Left forelimb (tissue), 1 donor: Measurements from ENCODE around the gene SEMA4B.

Experiments used
- DNase-seq: peaks from one replicate; pipeline ENCODE4 v3.0.0-alpha.2; 2018; ENCODE audit warnings: low spot score

SEMA4B gene

GRCh38 chr15:90205050-90205848 lies 4.1 kb downstream of the SEMA4B start:
- DNase-seq, result peak; percentile 5

- no peak for DNase-seq
Measured at GRCh38 chr15:90205886-90206285, 4.8 kb downstream of the SEMA4B start.

GRCh38 chr15:90207252-90207651 lies 6.1 kb downstream of the SEMA4B start:
- DNase-seq, result no peak

DNA sequence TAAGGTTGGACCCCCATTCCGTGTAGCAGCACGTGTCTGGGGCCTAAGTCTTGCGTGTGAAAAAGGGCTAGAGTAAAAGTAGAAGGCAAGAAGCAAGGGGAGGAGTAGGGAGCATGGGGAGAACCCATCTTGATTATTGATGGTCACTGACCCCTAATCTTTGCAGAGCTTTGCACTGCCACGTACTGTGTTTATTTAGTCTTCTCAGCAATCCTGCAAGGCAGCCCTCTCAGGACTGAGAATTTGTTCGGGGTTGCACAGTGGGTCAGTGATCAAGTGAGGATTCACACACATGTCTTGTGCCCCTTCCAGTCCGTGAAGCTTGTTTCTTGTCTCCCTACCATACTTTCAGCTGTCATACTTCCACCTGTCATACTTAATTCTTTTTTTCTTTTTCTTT lies 7.2 kb downstream of the SEMA4B start:
- no peak for DNase-seq

- no peak for DNase-seq
Measured at GRCh38 chr15:90209591-90209990, 8.5 kb downstream of the SEMA4B start.

DNA sequence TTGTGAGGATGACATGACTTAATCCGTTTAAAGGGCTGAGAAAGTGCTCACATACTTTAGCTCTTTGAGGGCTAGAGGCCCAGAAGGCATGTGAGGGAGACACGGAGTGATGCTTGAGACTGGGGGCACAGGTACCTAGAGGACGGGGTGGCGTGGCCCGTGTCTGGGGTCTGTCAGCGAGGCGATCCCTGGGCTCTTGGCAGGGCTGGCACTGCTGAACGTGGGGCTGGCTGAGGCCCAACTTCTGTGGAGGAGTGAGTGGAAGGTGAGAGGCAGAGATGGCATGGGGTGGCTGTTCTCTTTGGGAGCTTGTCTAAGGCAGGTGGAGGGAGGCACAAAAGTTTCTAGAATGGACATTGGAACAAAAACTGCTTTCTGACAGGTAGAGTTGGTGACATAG lies 9.5 kb downstream of the SEMA4B start:
- no peak for DNase-seq

GRCh38 chr15:90211009-90211408 lies 9.9 kb downstream of the SEMA4B start:
- no peak for DNase-seq

- no peak for DNase-seq
Measured at GRCh38 chr15:90211440-90212143, 10.5 kb downstream of the SEMA4B start.

GRCh38 chr15:90212221-90213098 lies 11.3 kb downstream of the SEMA4B start:
- no peak for DNase-seq

GRCh38 chr15:90213122-90213817 lies 12.1 kb downstream of the SEMA4B start:
- DNase-seq, result no peak

DNA sequence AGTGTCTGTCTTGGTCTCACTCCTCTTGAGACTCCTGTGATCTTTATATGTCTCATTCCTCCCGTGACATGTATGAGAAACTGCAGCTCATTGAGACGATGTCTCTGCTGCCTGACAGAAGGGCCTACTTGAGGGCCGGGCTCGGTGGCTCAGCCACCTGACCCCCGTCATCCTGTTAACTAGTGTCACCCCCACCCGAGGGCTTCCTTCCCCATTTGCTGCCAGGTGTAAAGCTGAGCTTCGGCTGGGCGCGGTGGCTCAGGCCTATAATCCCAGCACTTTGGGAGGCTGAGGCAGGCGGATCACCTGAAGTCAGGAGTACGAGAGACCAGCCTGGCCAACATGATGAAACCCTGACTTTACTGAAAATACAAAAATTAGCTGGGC lies 12.7 kb downstream of the SEMA4B start:
- DNase-seq, result no peak

GRCh38 chr15:90214553-90215196 lies 13.5 kb downstream of the SEMA4B start:
- no peak for DNase-seq

DNA sequence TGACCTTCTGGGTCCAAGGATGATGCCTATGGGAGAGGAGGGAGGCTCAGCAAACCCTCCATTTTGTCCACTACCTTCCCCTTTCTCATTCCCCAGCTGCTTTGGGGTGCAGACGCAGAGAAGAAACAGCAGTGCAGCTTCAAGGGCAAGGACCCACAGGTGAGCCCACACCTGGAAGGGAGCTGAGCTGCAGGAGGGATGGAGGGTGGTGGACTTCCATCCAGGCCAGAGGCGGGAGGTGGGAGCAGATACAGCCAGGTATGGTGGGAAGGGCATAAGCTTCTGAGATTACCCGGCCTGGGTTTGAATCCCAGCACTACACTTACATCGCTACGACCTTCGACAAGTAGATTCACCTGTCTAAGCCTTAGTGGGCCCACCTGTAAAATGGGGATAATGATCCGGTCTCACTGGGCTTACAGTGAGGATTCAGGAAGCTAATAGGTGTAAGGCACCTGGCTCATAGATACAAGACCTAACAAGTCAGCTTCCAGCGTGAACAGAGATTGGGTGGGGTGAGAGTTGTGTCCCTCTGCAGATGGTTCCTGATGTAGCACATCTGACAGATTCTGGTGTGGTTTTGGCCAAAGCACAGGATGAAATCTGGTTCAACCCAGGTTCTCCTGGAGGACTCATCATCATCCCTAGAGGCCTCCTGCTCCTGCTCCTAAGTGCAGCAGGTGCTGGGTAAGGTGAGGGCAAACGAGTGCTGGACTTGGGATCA lies 16.7 kb downstream of the SEMA4B start:
- DNase-seq, result no peak

DNA sequence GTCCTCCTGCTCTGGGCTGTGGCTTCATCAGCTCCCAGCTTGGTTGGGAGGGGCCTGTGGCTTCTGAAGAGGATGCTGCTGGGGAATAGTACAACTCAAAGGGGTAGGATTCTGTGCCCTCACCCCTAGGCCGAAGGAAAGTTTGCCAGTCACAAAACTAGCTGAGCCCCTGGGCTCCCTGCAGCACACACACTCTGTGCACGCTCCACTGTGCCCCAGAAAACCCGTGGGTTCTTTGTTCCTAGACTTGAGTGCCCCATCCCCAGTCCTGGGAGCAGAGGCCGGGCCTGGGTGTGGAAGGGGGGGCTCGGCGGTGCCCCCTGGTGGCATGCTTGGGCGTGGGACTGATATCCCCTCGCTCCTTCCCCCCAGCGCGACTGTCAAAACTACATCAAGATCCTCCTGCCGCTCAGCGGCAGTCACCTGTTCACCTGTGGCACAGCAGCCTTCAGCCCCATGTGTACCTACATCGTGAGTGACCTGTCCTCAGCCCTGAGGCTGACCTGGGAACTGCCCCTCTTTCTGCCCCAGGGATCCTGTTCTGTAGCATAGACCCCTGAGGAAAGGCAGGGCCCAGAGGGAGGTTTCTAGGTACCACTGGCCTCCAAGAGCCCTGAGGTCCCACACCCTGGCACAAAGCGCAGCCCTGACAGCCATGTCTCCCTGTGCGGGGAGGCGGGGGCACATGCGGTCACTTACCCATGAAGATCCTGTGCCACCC lies 18.5 kb downstream of the SEMA4B start:
- DNase-seq, result no peak

DNA sequence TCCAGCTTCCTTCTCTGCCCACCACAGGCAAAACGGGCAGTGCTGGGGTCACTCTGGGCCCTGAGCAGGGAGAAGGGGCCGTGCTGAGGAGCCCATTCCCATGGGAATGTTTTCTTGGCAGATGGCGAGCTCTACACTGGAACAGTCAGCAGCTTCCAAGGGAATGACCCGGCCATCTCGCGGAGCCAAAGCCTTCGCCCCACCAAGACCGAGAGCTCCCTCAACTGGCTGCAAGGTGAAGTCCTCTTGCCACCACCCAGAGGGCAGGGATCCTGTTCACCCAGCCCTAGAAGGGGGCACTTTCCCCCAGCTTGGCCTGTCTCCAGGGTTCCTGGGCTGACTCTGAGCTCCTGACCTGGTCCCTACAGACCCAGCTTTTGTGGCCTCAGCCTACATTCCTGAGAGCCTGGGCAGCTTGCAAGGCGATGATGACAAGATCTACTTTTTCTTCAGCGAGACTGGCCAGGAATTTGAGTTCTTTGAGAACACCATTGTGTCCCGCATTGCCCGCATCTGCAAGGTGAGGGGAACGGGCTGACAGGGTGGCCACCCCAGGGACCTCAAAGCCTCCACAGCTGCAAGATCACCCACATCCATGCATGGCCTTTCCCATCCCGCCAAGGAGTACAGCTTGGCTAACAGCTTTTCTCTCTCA lies 20.2 kb downstream of the SEMA4B start:
- DNase-seq, result no peak

DNA sequence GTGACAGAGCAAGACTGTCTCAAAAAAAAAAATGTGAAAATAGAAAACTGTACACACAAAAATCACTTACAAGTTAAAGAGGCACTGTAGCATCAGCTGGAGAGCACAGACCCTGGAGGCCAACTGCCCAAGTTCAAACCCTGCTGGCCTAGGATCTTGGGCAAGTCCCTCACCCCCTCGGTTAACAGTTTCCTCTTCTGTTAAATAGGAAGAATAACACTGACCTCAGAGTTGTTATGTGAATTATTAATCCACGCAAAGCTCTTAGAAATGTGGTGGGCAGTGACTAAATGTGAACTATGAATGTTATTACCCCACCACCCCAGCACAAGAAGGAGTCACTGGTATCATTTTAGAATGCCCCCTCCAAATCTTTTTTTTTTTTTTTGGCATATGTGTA lies 21.4 kb downstream of the SEMA4B start:
- DNase-seq, result no peak

DNA sequence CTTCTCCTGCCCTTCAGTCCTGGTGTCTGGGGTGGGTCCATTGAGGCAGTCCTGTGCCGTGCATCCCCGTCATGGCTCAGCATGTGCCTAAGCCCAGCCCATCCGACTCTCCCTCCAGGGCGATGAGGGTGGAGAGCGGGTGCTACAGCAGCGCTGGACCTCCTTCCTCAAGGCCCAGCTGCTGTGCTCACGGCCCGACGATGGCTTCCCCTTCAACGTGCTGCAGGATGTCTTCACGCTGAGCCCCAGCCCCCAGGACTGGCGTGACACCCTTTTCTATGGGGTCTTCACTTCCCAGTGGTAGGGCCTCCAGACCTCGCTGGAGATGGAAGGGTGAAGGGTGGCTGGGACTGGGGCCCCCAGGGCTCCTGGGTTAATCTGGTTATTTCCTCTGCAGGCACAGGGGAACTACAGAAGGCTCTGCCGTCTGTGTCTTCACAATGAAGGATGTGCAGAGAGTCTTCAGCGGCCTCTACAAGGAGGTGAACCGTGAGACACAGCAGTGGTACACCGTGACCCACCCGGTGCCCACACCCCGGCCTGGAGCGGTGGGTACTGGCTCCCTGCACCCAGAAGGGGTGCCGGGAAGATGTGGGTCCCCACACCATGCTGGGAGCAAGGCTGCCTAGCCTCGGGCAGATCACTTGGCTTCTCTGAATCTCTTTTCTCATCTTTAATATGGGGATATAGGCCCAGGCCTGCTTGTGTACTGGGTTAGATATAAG lies 22.5 kb downstream of the SEMA4B start:
- DNase-seq, result no peak

DNA sequence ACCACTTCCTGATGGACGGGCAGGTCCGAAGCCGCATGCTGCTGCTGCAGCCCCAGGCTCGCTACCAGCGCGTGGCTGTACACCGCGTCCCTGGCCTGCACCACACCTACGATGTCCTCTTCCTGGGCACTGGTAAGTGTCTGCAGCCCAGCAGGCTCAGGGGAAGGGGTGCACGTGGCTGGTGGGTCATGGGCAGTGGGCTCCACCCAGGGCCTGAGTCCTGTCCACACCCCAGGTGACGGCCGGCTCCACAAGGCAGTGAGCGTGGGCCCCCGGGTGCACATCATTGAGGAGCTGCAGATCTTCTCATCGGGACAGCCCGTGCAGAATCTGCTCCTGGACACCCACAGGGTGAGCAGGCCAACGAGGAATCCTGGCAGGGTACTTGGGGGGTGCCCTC lies 23.9 kb downstream of the SEMA4B start:
- no peak for DNase-seq
